Liver (tissue), 9 donors: ENCODE measurements around the gene SDSL. TPM values are rescaled to one million over a fixed set of nuclear protein-coding genes. Genes with fewer than 3 reads are reported as not detected.

Experiments
- DNase-seq: peaks from one replicate; pipeline ENCODE4 v3.0.0-alpha.2; 2017; ENCODE audit warnings: low spot score
- H3K27ac ChIP-seq, 2 donors: one replicate each; pipeline ENCODE4 v1.7.0; 2013; ENCODE audit warnings: inconsistent platforms in 2 of 2, low read length in 2 of 2, control low read depth in 1 of 2, low read depth in 1 of 2, mild to moderate bottlenecking in 1 of 2
- H3K27me3 ChIP-seq, 4 donors: one replicate each; pipeline versions ENCODE4 v1.6.1 to v1.7.0; 2013; ENCODE audit warnings: low read length in 3 of 4, inconsistent platforms in 1 of 4, mild to moderate bottlenecking in 1 of 4, moderate library complexity in 1 of 4; ENCODE audit not compliant: control insufficient read depth in 4 of 4, insufficient read depth in 4 of 4
- H3K36me3 ChIP-seq, 4 donors: one replicate each; pipeline versions ENCODE4 v1.6.1 to v1.7.0; 2013; ENCODE audit warnings: low read length in 3 of 4, mild to moderate bottlenecking in 3 of 4, low read depth in 1 of 4, moderate library complexity in 1 of 4; ENCODE audit not compliant: control insufficient read depth in 4 of 4, insufficient read depth in 3 of 4
- H3K4me1 ChIP-seq, 4 donors: one replicate each; pipeline versions ENCODE4 v1.6.1 to v1.7.0; 2013; ENCODE audit warnings: low read length in 3 of 4, mild to moderate bottlenecking in 3 of 4, moderate library complexity in 1 of 4; ENCODE audit not compliant: control insufficient read depth in 4 of 4, insufficient read depth in 4 of 4
- H3K4me3 ChIP-seq, 3 donors: one replicate each; pipeline versions ENCODE4 v1.6.1 to v1.7.0; 2013; ENCODE audit warnings: low read length in 3 of 3, control low read depth in 1 of 3, low read depth in 1 of 3, mild to moderate bottlenecking in 1 of 3
- H3K9ac ChIP-seq, 2 donors: one replicate each; pipeline ENCODE4 v1.7.0; 2013; ENCODE audit warnings: low read length in 2 of 2, mild to moderate bottlenecking in 2 of 2, moderate library complexity in 2 of 2, control low read depth in 1 of 2, low read depth in 1 of 2
- H3K9me3 ChIP-seq, 4 donors: one replicate each; pipeline versions ENCODE4 v1.6.1 to v1.7.0; 2013; ENCODE audit warnings: low read length in 3 of 4; ENCODE audit not compliant: control insufficient read depth in 4 of 4
- EGR1 ChIP-seq, 2 donors: IDR thresholded peaks; 2 replicates each; pipeline ENCODE4 v1.6.1; 2016 to 2018; ENCODE audit warnings: antibody characterized with exemption in 2 of 2, low read depth in 2 of 2
- FOXA1 ChIP-seq: IDR thresholded peaks from 2 replicates; pipeline ENCODE4 v1.6.1; 2016; ENCODE audit warnings: antibody characterized with exemption
- FOXA2 ChIP-seq: IDR thresholded peaks from 2 replicates; pipeline ENCODE4 v1.6.1; 2016; ENCODE audit warnings: antibody characterized with exemption
- GABPA ChIP-seq, 2 donors: IDR thresholded peaks in 1 of 2; conservative IDR thresholded peaks in 1 of 2; 2 replicates each; pipeline ENCODE4 v1.6.1; 2016; ENCODE audit warnings: antibody characterized with exemption in 2 of 2, mild to moderate bottlenecking in 1 of 2, moderate library complexity in 1 of 2
- HNF4A ChIP-seq, 2 donors: conservative IDR thresholded peaks; 2 replicates each; pipeline ENCODE4 v1.6.1; 2016; ENCODE audit warnings: antibody characterized with exemption in 2 of 2, mild to moderate bottlenecking in 2 of 2
- JUND ChIP-seq, 2 donors: IDR thresholded peaks; 2 replicates each; pipeline ENCODE4 v1.6.1; 2016; ENCODE audit warnings: antibody characterized with exemption in 2 of 2
- MAX ChIP-seq: IDR thresholded peaks from 2 replicates; pipeline ENCODE4 v1.6.1; 2016; ENCODE audit warnings: antibody characterized with exemption
- NR2F2 ChIP-seq: IDR thresholded peaks from 2 replicates; pipeline ENCODE4 v1.6.1; 2016; ENCODE audit warnings: antibody characterized with exemption
- RAD21 ChIP-seq, 2 donors: IDR thresholded peaks; 2 replicates each; pipeline ENCODE4 v1.6.1; 2016; ENCODE audit warnings: antibody characterized with exemption in 2 of 2, mild to moderate bottlenecking in 2 of 2
- REST ChIP-seq: IDR thresholded peaks from 2 replicates; pipeline ENCODE4 v1.6.1; 2016; ENCODE audit warnings: antibody characterized with exemption, mild to moderate bottlenecking
- RXRA ChIP-seq, 2 donors: IDR thresholded peaks; 2 replicates each; pipeline ENCODE4 v1.6.1; 2017 to 2018; ENCODE audit warnings: antibody characterized with exemption in 2 of 2, mild to moderate bottlenecking in 1 of 2
- SP1 ChIP-seq: IDR thresholded peaks from 2 replicates; pipeline ENCODE4 v1.6.1; 2018; ENCODE audit warnings: antibody characterized with exemption, mild to moderate bottlenecking
- TAF1 ChIP-seq: conservative IDR thresholded peaks from 2 replicates; pipeline ENCODE4 v1.6.1; 2016; ENCODE audit warnings: antibody characterized with exemption, mild to moderate bottlenecking
- YY1 ChIP-seq: IDR thresholded peaks from 2 replicates; pipeline ENCODE4 v1.6.1; 2016; ENCODE audit warnings: antibody characterized with exemption, mild to moderate bottlenecking
- WGBS: extraction: QIAGEN DNeasy Blood & Tissue Kit; methylation state at CpG from one replicate; pipeline ENCODE4 v1.1.7; 2013; 5-methylcytosine and 5-hydroxymethylcytosine counted together
- polyA plus RNA-seq, 2 donors: library from polyadenylated mRNA; stranded (reverse) in 1 of 2; unstranded in 1 of 2; fragments of 200-250 nt in 1 of 2; fragments of >200 nt in 1 of 2; fragmentation: Nextera tagmentation in 1 of 2; extraction: Ambion mirVana in 1 of 2; gene quantifications; one replicate each; pipeline versions ENCODE4 v1.2.1 to v1.2.3, GENCODE V29; 2013 to 2015
- total RNA-seq, 2 donors: library from RNA; depleted of rRNA; stranded (reverse); fragments of >200 nt; gene quantifications; one replicate each; pipeline ENCODE4 v1.2.3, GENCODE V29; 2014
- TF ChIP-seq, protein P1 (sequence below): fragments of 150-350 bp; IDR thresholded peaks from 2 replicates; pipeline ENCODE4 v1.5.1; 2017; ENCODE audit warnings: improper control_type of control experiment, low read depth, low read length; ENCODE audit not compliant: missing input control
- TF ChIP-seq, protein P2 (sequence below): IDR thresholded peaks from 2 replicates; pipeline ENCODE4 v1.6.1; 2016; ENCODE audit warnings: antibody characterized with exemption
- donor health status: healthy.
- donor health status: healthy.
- donor health status: healthy.
- donor health status: healthy.
- donor health status: healthy.

Gene SDSL
- total and polyA plus RNA-seq, 4 donors = 22.4 to 93.1 (median 33.7) TPM

GRCh38 chr12:113479216-113479589, 57.0 kb downstream of the SDSL start:
- TF ChIP-seq NR2F2 (no peak), HNF4A (conservative IDR thresholded peaks at IDR 0.05) (no peak), GABPA (IDR thresholded peaks at IDR 0.05 in 1 of 2, conservative IDR thresholded peaks at IDR 0.05 in 1 of 2) (no peak), SP1 (no peak), REST (no peak), JUND (IDR thresholded peaks at IDR 0.05) (no peak), YY1 (no peak), TAF1 (no peak), FOXA1 (no peak), RAD21 (IDR thresholded peaks at IDR 0.05) (no peak), MAX (no peak), FOXA2 (no peak), EGR1 (IDR thresholded peaks at IDR 0.05; ENCODE audit: low read depth in 2 of 2) (no peak)
- TF ChIP-seq, protein P1, sequence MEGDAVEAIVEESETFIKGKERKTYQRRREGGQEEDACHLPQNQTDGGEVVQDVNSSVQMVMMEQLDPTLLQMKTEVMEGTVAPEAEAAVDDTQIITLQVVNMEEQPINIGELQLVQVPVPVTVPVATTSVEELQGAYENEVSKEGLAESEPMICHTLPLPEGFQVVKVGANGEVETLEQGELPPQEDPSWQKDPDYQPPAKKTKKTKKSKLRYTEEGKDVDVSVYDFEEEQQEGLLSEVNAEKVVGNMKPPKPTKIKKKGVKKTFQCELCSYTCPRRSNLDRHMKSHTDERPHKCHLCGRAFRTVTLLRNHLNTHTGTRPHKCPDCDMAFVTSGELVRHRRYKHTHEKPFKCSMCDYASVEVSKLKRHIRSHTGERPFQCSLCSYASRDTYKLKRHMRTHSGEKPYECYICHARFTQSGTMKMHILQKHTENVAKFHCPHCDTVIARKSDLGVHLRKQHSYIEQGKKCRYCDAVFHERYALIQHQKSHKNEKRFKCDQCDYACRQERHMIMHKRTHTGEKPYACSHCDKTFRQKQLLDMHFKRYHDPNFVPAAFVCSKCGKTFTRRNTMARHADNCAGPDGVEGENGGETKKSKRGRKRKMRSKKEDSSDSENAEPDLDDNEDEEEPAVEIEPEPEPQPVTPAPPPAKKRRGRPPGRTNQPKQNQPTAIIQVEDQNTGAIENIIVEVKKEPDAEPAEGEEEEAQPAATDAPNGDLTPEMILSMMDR = no peak
- TF ChIP-seq, protein P2, sequence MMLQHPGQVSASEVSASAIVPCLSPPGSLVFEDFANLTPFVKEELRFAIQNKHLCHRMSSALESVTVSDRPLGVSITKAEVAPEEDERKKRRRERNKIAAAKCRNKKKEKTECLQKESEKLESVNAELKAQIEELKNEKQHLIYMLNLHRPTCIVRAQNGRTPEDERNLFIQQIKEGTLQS = no peak
- DNase-seq = no peak
- Histone ChIP-seq H3K36me3 (no peaks in the 10 kb centered on the region), H3K27ac (no peak overlapping the region), H3K4me3 (no peak overlapping the region), H3K9me3 (peaks cover 0 to 2% (median 0%) of the 10 kb centered on the region in 4 donors), H3K4me1 (no peaks in the 10 kb centered on the region), H3K27me3 (peaks cover 8 to 29% (median 16%) of the 10 kb centered on the region in 4 donors), H3K9ac (no peak overlapping the region)
- 6% methylated on average over 11 of the region's 11 CpGs for WGBS

GRCh38 chr12:113479590-113480335, 57.6 kb downstream of the SDSL start:
- peak; percentile 100 for TF ChIP-seq REST
- no peak for TF ChIP-seq MAX
- TF ChIP-seq HNF4A (conservative IDR thresholded peaks at IDR 0.05) = peak in 1 of 2 donors; percentile 23
- TF ChIP-seq RXRA (IDR thresholded peaks at IDR 0.05) = no peak
- TF ChIP-seq TAF1 = no peak
- Histone ChIP-seq H3K27me3 (peaks cover 7 to 26% (median 15%) of the 10 kb centered on the region in 4 donors), H3K27ac (no peak overlapping the region), H3K9ac (no peak overlapping the region), H3K4me3 (no peak overlapping the region), H3K9me3 (peaks cover 0 to 2% (median 0%) of the 10 kb centered on the region in 4 donors), H3K4me1 (no peaks in the 10 kb centered on the region), H3K36me3 (no peaks in the 10 kb centered on the region)
- 7% methylated on average over 61 of the region's 61 CpGs for WGBS
- peak; percentile 68 for DNase-seq
